ENCODE results near the gene NOD1. TPM values are rescaled to one million over a fixed set of nuclear protein-coding genes. Genes with fewer than 3 reads are reported as not detected.

NOD1 gene
- total RNA-seq, 1 experiment from 2014 or later: 7.0 TPM

DNA sequence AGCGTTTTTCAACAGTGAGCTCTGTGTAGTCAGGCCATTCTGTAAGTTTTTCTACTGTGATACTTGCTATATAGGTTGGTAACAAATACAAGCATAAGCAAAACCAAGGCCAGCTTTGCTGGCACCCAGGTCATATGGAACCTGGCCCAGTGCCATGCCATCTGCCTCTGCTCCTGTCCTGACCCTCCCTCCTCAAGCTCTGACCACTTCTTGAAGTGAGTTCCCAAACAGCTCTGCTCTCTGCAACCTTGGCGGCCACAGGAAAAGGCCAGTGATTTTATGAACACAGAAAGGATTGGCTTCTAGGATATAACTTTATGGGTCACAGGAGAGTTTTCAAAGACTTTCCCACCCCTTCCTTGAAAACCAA is 12.8 kb downstream of the NOD1 start:
- Histone ChIP-seq H3K4me3 (ENCODE audit: low read depth, low read length) (no peak overlapping the region), H3K36me3 (ENCODE audit: control insufficient read depth, insufficient read depth, low read length) (no peaks in the 10 kb centered on the region), H3K9me3 (no peaks in the 10 kb centered on the region), H3K27me3 (replicated peaks; ENCODE audit: control insufficient read depth, insufficient read depth, low read length) (no peaks in the 10 kb centered on the region), H3K4me1 (peaks cover 1% of the 10 kb centered on the region; the same call in 1 of the 2 replicates)
- no peak for DNase-seq
- ChIA-PET CTCF (interaction anchor here (1.0 kb wide), 1 partner anchor 13 kb away, joined by 3 read pairs; the partner anchor contains the start of gene NOD1), POLR2A (no interaction called here)
- Mint-ChIP-seq H3K4me1 (ENCODE audit: low read depth, unreplicated experiment) (no peaks in the 10 kb centered on the region), H3K9me3 (ENCODE audit: unreplicated experiment) (no peaks in the 10 kb centered on the region), H3K27me3 (ENCODE audit: insufficient read depth, unreplicated experiment) (no peaks in the 10 kb centered on the region), H3K27ac (ENCODE audit: unreplicated experiment) (no peak overlapping the region), H3K4me3 (ENCODE audit: unreplicated experiment) (no peak overlapping the region), H3K36me3 (ENCODE audit: insufficient read depth, unreplicated experiment) (no peaks in the 10 kb centered on the region)
- BruUV-seq (replicated peaks): no TSS peak
- intact Hi-C loops (cut with micrococcal nuclease; ENCODE audit: unreplicated experiment): no loop called here
- TF ChIP-seq, protein P1, sequence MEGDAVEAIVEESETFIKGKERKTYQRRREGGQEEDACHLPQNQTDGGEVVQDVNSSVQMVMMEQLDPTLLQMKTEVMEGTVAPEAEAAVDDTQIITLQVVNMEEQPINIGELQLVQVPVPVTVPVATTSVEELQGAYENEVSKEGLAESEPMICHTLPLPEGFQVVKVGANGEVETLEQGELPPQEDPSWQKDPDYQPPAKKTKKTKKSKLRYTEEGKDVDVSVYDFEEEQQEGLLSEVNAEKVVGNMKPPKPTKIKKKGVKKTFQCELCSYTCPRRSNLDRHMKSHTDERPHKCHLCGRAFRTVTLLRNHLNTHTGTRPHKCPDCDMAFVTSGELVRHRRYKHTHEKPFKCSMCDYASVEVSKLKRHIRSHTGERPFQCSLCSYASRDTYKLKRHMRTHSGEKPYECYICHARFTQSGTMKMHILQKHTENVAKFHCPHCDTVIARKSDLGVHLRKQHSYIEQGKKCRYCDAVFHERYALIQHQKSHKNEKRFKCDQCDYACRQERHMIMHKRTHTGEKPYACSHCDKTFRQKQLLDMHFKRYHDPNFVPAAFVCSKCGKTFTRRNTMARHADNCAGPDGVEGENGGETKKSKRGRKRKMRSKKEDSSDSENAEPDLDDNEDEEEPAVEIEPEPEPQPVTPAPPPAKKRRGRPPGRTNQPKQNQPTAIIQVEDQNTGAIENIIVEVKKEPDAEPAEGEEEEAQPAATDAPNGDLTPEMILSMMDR (IDR thresholded peaks at IDR 0.05; ENCODE audit: insufficient read depth in 1 of 2, low read depth in 1 of 2, low read length in 1 of 2, severe bottlenecking in 1 of 2, unreplicated experiment in 1 of 2): no peak

DNA sequence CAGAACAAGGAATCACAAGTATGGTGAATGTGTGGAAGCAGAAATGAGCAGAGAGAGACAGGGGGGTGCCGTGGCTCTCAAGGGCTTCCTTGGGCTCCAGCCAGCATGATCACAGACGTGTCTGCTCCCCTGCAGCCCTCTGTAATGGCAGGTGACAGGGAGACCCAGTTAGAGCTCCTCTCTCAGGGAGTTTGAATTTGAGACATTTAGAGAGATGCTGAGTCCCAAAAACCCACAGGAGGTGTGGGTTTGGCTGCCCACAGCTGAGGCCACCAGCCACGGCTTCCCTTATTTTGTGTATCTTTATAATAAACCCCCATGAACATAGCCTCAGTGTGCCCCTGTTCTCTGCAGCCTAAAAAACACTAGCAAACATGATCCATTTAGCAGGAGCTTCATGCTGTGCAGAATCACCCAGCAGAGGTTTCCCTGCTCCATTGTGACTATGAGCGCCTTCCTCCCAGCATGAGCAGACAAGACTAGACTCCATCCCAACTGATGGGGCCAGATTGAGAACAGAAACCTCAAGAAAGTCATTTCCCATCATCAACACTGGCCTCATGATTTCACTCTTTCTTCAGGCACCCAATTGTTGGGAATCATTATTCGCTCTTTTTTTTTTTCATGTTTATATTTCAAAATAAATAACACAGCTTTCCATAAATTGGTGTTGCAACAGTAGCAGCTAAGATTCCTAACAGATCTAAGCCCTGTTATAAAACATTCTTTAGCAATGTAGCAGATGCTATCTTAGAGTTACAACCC is 13.4 kb downstream of the NOD1 start:
- no peaks in the 10 kb centered on the region for H3K36me3 Mint-ChIP-seq (ENCODE audit: insufficient read depth, unreplicated experiment)
- no peak overlapping the region for H3K27ac Mint-ChIP-seq (ENCODE audit: unreplicated experiment)
- ChIA-PET CTCF (interaction anchor here (1.0 kb wide), 1 partner anchor 13 kb away, joined by 3 read pairs; the partner anchor contains the start of gene NOD1), POLR2A (interaction anchor here (0.5 kb wide), 1 partner anchor 91 kb away, joined by 10 read pairs; no protein-coding TSS in a partner anchor)
- TF ChIP-seq, protein P1 (IDR thresholded peaks at IDR 0.05; ENCODE audit: insufficient read depth in 1 of 2, low read depth in 1 of 2, low read length in 1 of 2, severe bottlenecking in 1 of 2, unreplicated experiment in 1 of 2): no peak
- no peak for DNase-seq
- no TSS peak for BruUV-seq (replicated peaks)
- Histone ChIP-seq H3K4me3 (ENCODE audit: low read depth, low read length) (no peak overlapping the region), H3K4me1 (peaks cover 7% of the 10 kb centered on the region), H3K27me3 (replicated peaks; ENCODE audit: control insufficient read depth, insufficient read depth, low read length) (no peaks in the 10 kb centered on the region), H3K36me3 (ENCODE audit: control insufficient read depth, insufficient read depth, low read length) (no peaks in the 10 kb centered on the region), H3K9me3 (no peaks in the 10 kb centered on the region)
- H3K27me3 Mint-ChIP-seq (ENCODE audit: insufficient read depth, unreplicated experiment): no peaks in the 10 kb centered on the region
- intact Hi-C loops (cut with micrococcal nuclease; ENCODE audit: unreplicated experiment): no loop called here
- H3K4me3 Mint-ChIP-seq (ENCODE audit: unreplicated experiment): no peak overlapping the region
- H3K9me3 Mint-ChIP-seq (ENCODE audit: unreplicated experiment): no peaks in the 10 kb centered on the region
- peaks cover 5% of the 10 kb centered on the region for H3K4me1 Mint-ChIP-seq (ENCODE audit: low read depth, unreplicated experiment)

DNA sequence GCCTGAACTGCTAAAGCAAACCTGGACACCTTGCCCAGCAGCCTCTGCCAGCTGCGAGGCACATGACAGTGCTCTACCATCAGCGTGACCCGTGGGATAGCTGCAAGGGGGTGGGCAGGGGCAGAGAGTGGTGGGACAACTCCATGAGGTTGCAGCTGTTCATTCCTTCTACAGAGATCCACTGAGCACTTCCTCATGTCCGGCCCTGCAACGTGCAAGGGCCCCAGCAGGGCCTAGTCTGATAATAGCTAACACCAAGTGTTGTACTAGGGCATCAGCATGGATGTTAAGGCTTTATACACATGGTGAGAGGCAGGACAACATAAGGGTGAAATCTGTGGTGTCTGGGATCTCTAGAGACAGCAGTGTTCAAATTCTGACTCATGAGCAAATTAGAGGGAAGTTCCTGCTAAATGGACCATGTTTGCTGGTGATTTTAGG is 14.3 kb downstream of the NOD1 start:
- H3K27me3 Mint-ChIP-seq (ENCODE audit: insufficient read depth, unreplicated experiment): no peaks in the 10 kb centered on the region
- no peak for DNase-seq
- ChIA-PET POLR2A (no interaction called here), CTCF (no interaction called here)
- Histone ChIP-seq H3K4me3 (ENCODE audit: low read depth, low read length) (no peak overlapping the region), H3K4me1 (peaks cover 16% of the 10 kb centered on the region), H3K36me3 (ENCODE audit: control insufficient read depth, insufficient read depth, low read length) (no peaks in the 10 kb centered on the region), H3K27me3 (replicated peaks; ENCODE audit: control insufficient read depth, insufficient read depth, low read length) (no peaks in the 10 kb centered on the region), H3K9me3 (no peaks in the 10 kb centered on the region)
- peaks cover 15% of the 10 kb centered on the region for H3K4me1 Mint-ChIP-seq (ENCODE audit: low read depth, unreplicated experiment)
- H3K27ac Mint-ChIP-seq (ENCODE audit: unreplicated experiment): no peak overlapping the region
- intact Hi-C loops (cut with micrococcal nuclease; ENCODE audit: unreplicated experiment): no loop called here
- H3K9me3 Mint-ChIP-seq (ENCODE audit: unreplicated experiment): no peaks in the 10 kb centered on the region
- TF ChIP-seq, protein P1 (IDR thresholded peaks at IDR 0.05; ENCODE audit: insufficient read depth in 1 of 2, low read depth in 1 of 2, low read length in 1 of 2, severe bottlenecking in 1 of 2, unreplicated experiment in 1 of 2): no peak
- BruUV-seq (replicated peaks): no TSS peak
- no peak overlapping the region for H3K4me3 Mint-ChIP-seq (ENCODE audit: unreplicated experiment)
- peaks cover 6% of the 10 kb centered on the region for H3K36me3 Mint-ChIP-seq (ENCODE audit: insufficient read depth, unreplicated experiment)
